Body of pancreas (tissue), 4 donors: Measurements from ENCODE around the gene CYP27B1. TPM values are rescaled to one million over a fixed set of nuclear protein-coding genes. Genes with fewer than 3 reads are reported as not detected.

Experiments used
- ATAC-seq: fragments of 150-250 bp; one replicate; pipeline ENCODE4 v1.9.1; 2016
- DNase-seq, 4 donors: peaks; one replicate each; pipeline ENCODE4 v3.0.0-alpha.2; 2019
- H3K27ac ChIP-seq, 4 donors: fragments of 200-600 bp; sonication (generic); 1 replicate in 3 of 4; 2 replicates in 1 of 4; pipeline versions ENCODE4 v1.5.1 to v1.6.1; 2016 to 2019; ENCODE audit warnings: mild to moderate bottlenecking in 1 of 4, mixed read lengths in 1 of 4, moderate library complexity in 1 of 4
- H3K27me3 ChIP-seq, 2 donors: fragments of 200-600 bp; sonication (generic); one replicate each; pipeline ENCODE4 v1.6.0; 2016; ENCODE audit warnings: mild to moderate bottlenecking in 1 of 2
- H3K36me3 ChIP-seq, 2 donors: fragments of 200-600 bp; sonication (generic); replicated peaks in 1 of 2; 2 replicates each; pipeline ENCODE4 v1.5.1; 2016; ENCODE audit warnings: low read depth in 2 of 2; ENCODE audit not compliant: insufficient read depth in 1 of 2
- H3K4me1 ChIP-seq: fragments of 200-600 bp; sonication (generic); one replicate; pipeline ENCODE4 v1.6.0; 2016
- H3K4me3 ChIP-seq, 2 donors: fragments of 200-600 bp; sonication (generic); 1 replicate in 1 of 2; 2 replicates in 1 of 2; pipeline ENCODE4 v1.5.1; 2016 to 2019
- H3K9me3 ChIP-seq, 3 donors: fragments of 200-600 bp; sonication (generic); 1 replicate in 2 of 3; 2 replicates in 1 of 3; pipeline ENCODE4 v1.5.1; 2016
- POLR2A ChIP-seq, 3 donors: fragments of 450-650 bp; IDR thresholded peaks; one replicate each; pipeline ENCODE4 v1.6.1; 2016; ENCODE audit warnings: antibody characterized with exemption in 3 of 3, mild to moderate bottlenecking in 2 of 3
- WGBS, 2 donors: methylation state at CpG; one replicate each; pipeline ENCODE4 v1.1.5; 2017; 5-methylcytosine and 5-hydroxymethylcytosine counted together
- intact Hi-C: fragments of 100-400 bp; cut with DNase I; formaldehyde crosslinking; loops from one replicate; pipeline ENCODE4 v1.15.1; 2023
- total RNA-seq, 2 donors: library from RNA; depleted of rRNA; stranded (reverse); fragments of >200 nt; gene quantifications; one replicate each; pipeline ENCODE4 v1.1.0, GENCODE V29; 2016
- TF ChIP-seq, protein P1 (sequence below), 7 experiments: fragments of 450-650 bp in 4 of 7; fragments of 200-600 bp in 3 of 7; sonication (generic) in 3 of 7; IDR thresholded peaks; one replicate each; pipeline ENCODE4 v1.5.1; 2016 to 2019; ENCODE audit warnings: antibody characterized with exemption in 7 of 7

The CYP27B1 gene
- total RNA-seq, 2 donors from 2014 or later = 2.6 to 3.6 TPM

DNA sequence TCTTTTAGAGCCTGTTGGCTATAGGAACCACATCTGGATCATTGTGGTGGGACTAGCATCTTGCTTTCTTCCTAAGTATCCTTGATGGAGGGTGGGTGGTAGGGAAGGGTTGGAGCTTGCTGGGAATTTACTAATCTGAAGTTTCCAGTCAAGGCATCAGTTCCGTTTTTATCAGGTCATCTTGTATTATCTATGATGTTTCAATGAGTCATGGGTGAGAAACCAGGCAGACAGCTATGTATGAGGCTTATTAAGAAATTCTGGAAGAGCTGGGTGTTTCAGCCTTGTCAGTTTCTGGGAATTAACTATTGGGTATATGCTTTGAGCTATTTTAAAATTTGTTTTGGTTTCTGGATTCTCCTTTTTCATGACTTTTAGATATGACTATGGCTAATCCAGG is 27.0 kb upstream of the CYP27B1 start:
- Histone ChIP-seq H3K4me1 (no peaks in the 10 kb centered on the region), H3K4me3 (no peak overlapping the region), H3K36me3 (peaks cover 3 to 33% of the 10 kb centered on the region in 2 donors), H3K9me3 (no peaks in the 10 kb centered on the region), H3K27ac (no peak overlapping the region), H3K27me3 (no peaks in the 10 kb centered on the region)
- 25 to 42% methylated on average over 1 of the region's 1 CpG for WGBS, 2 donors
- DNase-seq (no peak), ATAC-seq (no peak)
- TF ChIP-seq, protein P1, sequence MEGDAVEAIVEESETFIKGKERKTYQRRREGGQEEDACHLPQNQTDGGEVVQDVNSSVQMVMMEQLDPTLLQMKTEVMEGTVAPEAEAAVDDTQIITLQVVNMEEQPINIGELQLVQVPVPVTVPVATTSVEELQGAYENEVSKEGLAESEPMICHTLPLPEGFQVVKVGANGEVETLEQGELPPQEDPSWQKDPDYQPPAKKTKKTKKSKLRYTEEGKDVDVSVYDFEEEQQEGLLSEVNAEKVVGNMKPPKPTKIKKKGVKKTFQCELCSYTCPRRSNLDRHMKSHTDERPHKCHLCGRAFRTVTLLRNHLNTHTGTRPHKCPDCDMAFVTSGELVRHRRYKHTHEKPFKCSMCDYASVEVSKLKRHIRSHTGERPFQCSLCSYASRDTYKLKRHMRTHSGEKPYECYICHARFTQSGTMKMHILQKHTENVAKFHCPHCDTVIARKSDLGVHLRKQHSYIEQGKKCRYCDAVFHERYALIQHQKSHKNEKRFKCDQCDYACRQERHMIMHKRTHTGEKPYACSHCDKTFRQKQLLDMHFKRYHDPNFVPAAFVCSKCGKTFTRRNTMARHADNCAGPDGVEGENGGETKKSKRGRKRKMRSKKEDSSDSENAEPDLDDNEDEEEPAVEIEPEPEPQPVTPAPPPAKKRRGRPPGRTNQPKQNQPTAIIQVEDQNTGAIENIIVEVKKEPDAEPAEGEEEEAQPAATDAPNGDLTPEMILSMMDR (IDR thresholded peaks at IDR 0.05) = no peak
- TF ChIP-seq POLR2A (IDR thresholded peaks at IDR 0.05) = no peak
- intact Hi-C loops = no loop called here

- no peak for ATAC-seq
- peaks cover 0 to 14% of the 10 kb centered on the region in 2 donors for H3K36me3 ChIP-seq
These were observed 17.0 kb upstream of the CYP27B1 start for GRCh38 chr12:57783861-57784260.

GRCh38 chr12:57783466-57783801 is 16.6 kb upstream of the CYP27B1 start:
- Histone ChIP-seq H3K27me3 (no peaks in the 10 kb centered on the region), H3K27ac (no peak overlapping the region), H3K9me3 (no peaks in the 10 kb centered on the region), H3K36me3 (peaks cover 0 to 14% of the 10 kb centered on the region in 2 donors), H3K4me1 (peaks cover 28% of the 10 kb centered on the region), H3K4me3 (peak overlapping the region in 1 of 2 donors; percentile 98)
- DNase-seq = no peak
- WGBS, 2 donors = 71 to 83% methylated on average over 12 of the region's 12 CpGs
- intact Hi-C loops = no loop called here
- no peak for ATAC-seq
- TF ChIP-seq POLR2A (IDR thresholded peaks at IDR 0.05) = no peak
- TF ChIP-seq, protein P1 (IDR thresholded peaks at IDR 0.05) = no peak

More at GRCh38 chr12:57783861-57784260, 17.0 kb upstream of the CYP27B1 start:
- Histone ChIP-seq H3K4me3 (no peak overlapping the region), H3K27ac (no peak overlapping the region), H3K27me3 (no peaks in the 10 kb centered on the region), H3K4me1 (peaks cover 24% of the 10 kb centered on the region), H3K9me3 (no peaks in the 10 kb centered on the region)
- DNase-seq = no peak
- WGBS, 2 donors = 87% methylated on average over 11 of the region's 11 CpGs
- TF ChIP-seq POLR2A (IDR thresholded peaks at IDR 0.05) = no peak
- TF ChIP-seq, protein P1 (IDR thresholded peaks at IDR 0.05) = no peak
- intact Hi-C loops = no loop called here

DNA sequence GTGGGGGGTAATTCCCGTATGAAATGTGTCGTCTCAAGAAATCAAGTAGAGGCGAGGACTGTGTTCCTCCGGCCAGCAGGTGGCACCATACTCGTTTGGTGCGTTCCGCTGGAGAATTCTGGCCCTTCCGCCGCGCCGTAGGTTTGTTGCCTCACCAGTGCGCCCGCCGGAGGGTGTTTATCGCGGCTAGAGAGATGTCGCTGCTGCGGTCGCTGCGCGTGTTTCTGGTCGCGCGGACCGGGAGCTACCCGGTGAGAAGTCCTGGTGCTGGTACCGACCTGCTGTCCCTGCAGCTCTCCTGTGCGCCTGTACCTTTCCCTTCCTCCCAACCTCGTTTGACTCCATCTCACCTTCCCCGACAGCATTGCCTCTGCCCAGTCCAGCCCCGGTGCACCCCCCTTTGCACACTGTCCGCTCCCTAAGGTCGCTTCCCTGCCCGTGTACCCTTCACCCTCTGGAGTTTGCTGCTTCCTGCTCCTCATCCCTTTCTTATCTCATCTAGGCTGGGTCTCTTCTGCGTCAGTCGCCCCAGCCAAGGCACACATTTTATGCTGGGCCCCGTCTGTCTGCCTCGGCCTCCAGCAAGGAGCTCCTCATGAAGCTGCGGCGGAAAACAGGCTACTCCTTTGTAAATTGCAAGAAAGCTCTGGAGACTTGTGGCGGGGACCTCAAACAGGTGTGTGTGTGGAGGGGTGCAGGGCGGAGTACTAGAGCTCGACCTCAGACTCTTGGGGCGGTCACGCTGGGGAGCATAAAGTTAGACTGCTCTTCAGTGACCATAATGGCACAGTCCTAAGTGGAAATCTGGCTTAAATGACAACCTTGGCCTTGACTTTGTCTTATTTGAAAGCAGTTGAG is 16.0 kb upstream of the CYP27B1 start, which contains the start of gene TSFM:
Gene TSFM (plus strand): TSS at position 180 of the 858 bp plus-strand sequence. CDS start 15 bp downstream, at position 195.
- intact Hi-C loops = no loop called here
- H3K4me1 ChIP-seq = peaks cover 28% of the 10 kb centered on the region
- DNase-seq = peak; percentile 95 to 97 (median 96)

More for the DNA sequence above, 16.0 kb upstream of the CYP27B1 start, which contains the start of gene TSFM:
- Histone ChIP-seq H3K36me3 (peaks cover 0 to 14% of the 10 kb centered on the region in 2 donors), H3K4me3 (peak within 1 kb of the TSS; percentile 64 to 98), H3K27me3 (no peaks in the 10 kb centered on the region), H3K9me3 (no peaks in the 10 kb centered on the region), H3K27ac (peak within 1 kb of the TSS; percentile 55 to 76 (median 72))
- peak; percentile 98 for ATAC-seq
- peak; percentile 37 to 84 (median 82) for TF ChIP-seq POLR2A (IDR thresholded peaks at IDR 0.05)
- TF ChIP-seq, protein P1 (IDR thresholded peaks at IDR 0.05) = peak; percentile 86 to 98 (median 97)
- 0% methylated on average over 37 to 45 of the region's 45 CpGs for WGBS, 2 donors
